Heart left ventricle (tissue), 16 donors: ENCODE measurements around the gene MRPL48. TPM values are rescaled to one million over a fixed set of nuclear protein-coding genes. Genes with fewer than 3 reads are reported as not detected.

Source experiments
- ATAC-seq, 4 donors: fragments of 200-7000 bp; cut with Tn5 transposase; one replicate each; pipeline ENCODE4 v1.9.1; 2020 to 2022; ENCODE audit warnings: moderate library complexity in 4 of 4, mild to moderate bottlenecking in 3 of 4, moderate number of reproducible peaks in 1 of 4
- DNase-seq, 5 donors: peaks; one replicate each; pipeline ENCODE4 v3.0.0-alpha.2; 2020
- H3K27ac ChIP-seq, 12 donors: fragments of 200-600 bp; sonication (generic) in 4 of 12; one replicate each; pipeline versions ENCODE4 v1.5.0 to v1.8.0; 2016 to 2022; ENCODE audit warnings: mild to moderate bottlenecking in 2 of 12
- H3K27me3 ChIP-seq, 9 donors: fragments of 200-600 bp; sonication (generic) in 2 of 9; one replicate each; pipeline versions ENCODE4 v1.5.1 to v1.8.0; 2016 to 2022; ENCODE audit warnings: mild to moderate bottlenecking in 3 of 9
- H3K36me3 ChIP-seq, 9 donors: fragments of 200-600 bp; sonication (generic) in 2 of 9; one replicate each; pipeline versions ENCODE4 v1.5.0 to v1.8.0; 2018 to 2022; ENCODE audit warnings: mild to moderate bottlenecking in 2 of 9
- H3K4me1 ChIP-seq, 12 donors: fragments of 200-600 bp; sonication (generic) in 4 of 12; one replicate each; pipeline versions ENCODE4 v1.5.0 to v1.8.0; 2016 to 2022; ENCODE audit warnings: mild to moderate bottlenecking in 3 of 12
- H3K4me3 ChIP-seq, 12 donors: fragments of 200-600 bp; sonication (generic) in 4 of 12; one replicate each; pipeline versions ENCODE4 v1.5.0 to v1.8.0; 2017 to 2022; ENCODE audit warnings: mild to moderate bottlenecking in 9 of 12, moderate library complexity in 4 of 12
- H3K9me3 ChIP-seq, 12 donors: fragments of 200-600 bp; sonication (generic) in 4 of 12; one replicate each; pipeline versions ENCODE4 v1.5.0 to v1.8.0; 2016 to 2022; ENCODE audit warnings: mild to moderate bottlenecking in 1 of 12
- CTCF ChIP-seq, 12 donors: fragments of 200-600 bp; sonication (generic) in 4 of 12; IDR thresholded peaks; one replicate each; pipeline versions ENCODE4 v1.5.0 to v1.8.0; 2018 to 2022; ENCODE audit warnings: antibody characterized with exemption in 12 of 12, mild to moderate bottlenecking in 5 of 12
- POLR2A ChIP-seq, 2 donors: fragments of 450-650 bp; IDR thresholded peaks; one replicate each; pipeline ENCODE4 v1.6.1; 2017; ENCODE audit warnings: antibody characterized with exemption in 2 of 2, mild to moderate bottlenecking in 2 of 2, moderate library complexity in 2 of 2
- WGBS, 4 donors: extraction: QIAGEN DNeasy Blood & Tissue Kit in 2 of 4; methylation state at CpG; one replicate each; pipeline versions ENCODE4 v1.1.5 to v1.1.7; 2013 to 2018; 5-methylcytosine and 5-hydroxymethylcytosine counted together
- intact Hi-C, 10 donors: fragments of 100-400 bp; cut with DNase I; formaldehyde crosslinking; loops; one replicate each; pipeline versions ENCODE4 v1.11.1 to v1.14.2; 2022
- polyA plus RNA-seq, 2 donors: library from polyadenylated mRNA; stranded (reverse); fragments of 200-250 nt; gene quantifications; one replicate each; pipeline ENCODE4 v1.2.3, GENCODE V29; 2013
- total RNA-seq, 9 donors: library from RNA; depleted of rRNA in 2 of 9; stranded (reverse); fragments of >200 nt in 2 of 9; fragmentation: NEBNext Ultra II Directional in 3 of 9; extraction: Animal tissue kit (Norgen Biotek cat#: 25700) in 3 of 9; gene quantifications; one replicate each; pipeline versions ENCODE4 v1.1.0 to v1.2.4, GENCODE V29; 2016 to 2023
- donor health status: ischemic (EF 13 %, LVEDD 7.1; RV severe dilation, severe dysfunction).
- donor health status: healthy with polysubstance abuse.
- donor health status: DM: no; HTN: yes; CAD: no.
- donor health status: DM: no; HTN: no; CAD: no.
- donor health status: ischemic (EF 25% LVEDD 6.9; RV normal size, moderate dysfunction).
- donor health status: ischemic (EF 25% LVEDD 5.7; RV mildly dilated, moderate dysfunction).
- donor health status: healthy.
- donor health status: DM: yes; HTN: yes; CAD: no.
- donor health status: ischemic (EF 35%, LVEDD 5.7; RV mildly dilated, moderate dysfunction).
- donor health status: nonischemic (EF 11% LVEDD 7.7; RV severe dilation, severe dysfunction).
- donor health status: DM: yes; HTN: yes; CAD: no.
- donor health status: PGD.
- donor health status: ischemic (EF 29% LVEDD 5.4; RV normal size, mild dysfunction).
- donor health status: nonischemic (EF 23%, LVEDD 6.1; RV moderate dilation, normal function).

The MRPL48 gene
- total and polyA plus RNA-seq, 11 donors: 21.0 to 47.7 (median 39.4) TPM

GRCh38 chr11:73792584-73792983 is 4.9 kb downstream of the MRPL48 start:
- Histone ChIP-seq H3K27ac (no peak overlapping the region), H3K36me3 (peaks cover 0 to 14% (median 8%) of the 10 kb centered on the region in 9 donors), H3K27me3 (no peaks in the 10 kb centered on the region), H3K4me3 (no peak overlapping the region), H3K9me3 (no peaks in the 10 kb centered on the region), H3K4me1 (peaks cover 0 to 14% (median 6%) of the 10 kb centered on the region in 12 donors)
- intact Hi-C loops: no loop called here
- ATAC-seq (no peak), DNase-seq (no peak)
- TF ChIP-seq CTCF (IDR thresholded peaks at IDR 0.05) (no peak), POLR2A (IDR thresholded peaks at IDR 0.05) (no peak)

GRCh38 chr11:73795925-73796632 is 8.4 kb downstream of the MRPL48 start:
- peak; percentile 68 to 83 (median 74) for ATAC-seq
- H3K36me3 ChIP-seq: peaks cover 0 to 17% (median 12%) of the 10 kb centered on the region in 9 donors
- H3K27ac ChIP-seq: peak overlapping the region in 4 of 12 donors; percentile 19 to 24 (median 22)
- 64 to 79% (median 75%) methylated on average over 17 to 19 of the region's 19 CpGs for WGBS, 4 donors
- intact Hi-C loops: no loop called here
- no peaks in the 10 kb centered on the region for H3K9me3 ChIP-seq
- DNase-seq: peak; percentile 22 to 73 (median 59)
- H3K4me1 ChIP-seq: peaks cover 0 to 8% (median 0%) of the 10 kb centered on the region in 12 donors
- no peaks in the 10 kb centered on the region for H3K27me3 ChIP-seq
- no peak overlapping the region for H3K4me3 ChIP-seq
- no peak for TF ChIP-seq POLR2A (IDR thresholded peaks at IDR 0.05)
- TF ChIP-seq CTCF (IDR thresholded peaks at IDR 0.05): no peak

GRCh38 chr11:73797457-73797856 is 9.8 kb downstream of the MRPL48 start:
- peaks cover 0 to 8% (median 0%) of the 10 kb centered on the region in 12 donors for H3K4me1 ChIP-seq
- TF ChIP-seq POLR2A (IDR thresholded peaks at IDR 0.05): no peak
- TF ChIP-seq CTCF (IDR thresholded peaks at IDR 0.05): no peak
- 80 to 97% (median 94%) methylated on average over 6 to 10 of the region's 10 CpGs for WGBS, 4 donors
- peaks cover 0 to 17% (median 9%) of the 10 kb centered on the region in 9 donors for H3K36me3 ChIP-seq
- H3K27me3 ChIP-seq: no peaks in the 10 kb centered on the region
- intact Hi-C loops: no loop called here
- no peaks in the 10 kb centered on the region for H3K9me3 ChIP-seq
- peak in 2 of 4 donors; percentile 19 to 42 for ATAC-seq
- H3K27ac ChIP-seq: no peak overlapping the region
- DNase-seq: no peak
- no peak overlapping the region for H3K4me3 ChIP-seq

GRCh38 chr11:73800276-73800806 is 12.7 kb downstream of the MRPL48 start:
- TF ChIP-seq CTCF (IDR thresholded peaks at IDR 0.05): no peak
- no peak for TF ChIP-seq POLR2A (IDR thresholded peaks at IDR 0.05)
- peaks cover 0 to 17% (median 9%) of the 10 kb centered on the region in 9 donors for H3K36me3 ChIP-seq
- H3K9me3 ChIP-seq: no peaks in the 10 kb centered on the region
- DNase-seq (no peak), ATAC-seq (peak in 3 of 4 donors; percentile 37 to 70 (median 68))
- peaks cover 0 to 8% (median 0%) of the 10 kb centered on the region in 12 donors for H3K4me1 ChIP-seq
- intact Hi-C loops: loop anchor here in 2 of 10 donors (10.0 kb wide), 2 partner anchors 56 to 96 kb away; no protein-coding TSS in a partner anchor
- WGBS, 4 donors: 44 to 57% (median 49%) methylated on average over 4 of the region's 4 CpGs
- no peak overlapping the region for H3K27ac ChIP-seq
- no peak overlapping the region for H3K4me3 ChIP-seq
- H3K27me3 ChIP-seq: no peaks in the 10 kb centered on the region
